Fibroblast of lung (primary cell): ENCODE measurements around the gene NID1. TPM values are rescaled to one million over a fixed set of nuclear protein-coding genes. Genes with fewer than 3 reads are reported as not detected.
"Not testable (repeated sequence)": the region's sequence is repeated elsewhere in the genome, so short reads cannot be mapped to it uniquely, and the experiment has no call there.

Experiments used
- DNase-seq, 2 donors: peaks; one replicate each; pipeline versions ENCODE4 v3.0.0 to v3.0.0-alpha.2; 2010; ENCODE audit warnings: low read depth in 2 of 2
- H2AFZ ChIP-seq: 2 replicates; pipeline ENCODE4 v1.5.1; 2012; ENCODE audit warnings: low read length, control low read depth, inconsistent platforms
- H3K27ac ChIP-seq: 2 replicates; pipeline ENCODE4 v1.5.1; 2011; ENCODE audit warnings: low read length, control low read depth; ENCODE audit not compliant: insufficient read depth
- H3K27me3 ChIP-seq: 2 replicates; pipeline ENCODE4 v1.5.1; 2011; ENCODE audit warnings: mild to moderate bottlenecking, low read length; ENCODE audit not compliant: control insufficient read depth, insufficient read depth
- H3K36me3 ChIP-seq: 2 replicates; pipeline ENCODE4 v1.5.1; 2011; ENCODE audit warnings: low read length; ENCODE audit not compliant: control insufficient read depth, insufficient read depth
- H3K4me1 ChIP-seq: 2 replicates; pipeline ENCODE4 v1.5.1; 2011; ENCODE audit warnings: low read length; ENCODE audit not compliant: control insufficient read depth, insufficient read depth; ENCODE audit errors: extremely low read depth
- H3K4me2 ChIP-seq: 2 replicates; pipeline ENCODE4 v1.5.1; 2011; ENCODE audit warnings: low read length, control low read depth; ENCODE audit not compliant: insufficient read depth; ENCODE audit errors: extremely low read depth
- H3K4me3 ChIP-seq, 4 experiments: fragments of 200-600 bp in 1 of 4; sonication (generic) in 1 of 4; replicated peaks in 1 of 4; 2 replicates each; pipeline ENCODE4 v1.5.1; 2011 to 2016; ENCODE audit warnings: low read length in 4 of 4, low read depth in 3 of 4, mild to moderate bottlenecking in 3 of 4, control low read depth in 2 of 4, inconsistent platforms in 1 of 4, mixed read lengths in 1 of 4; ENCODE audit not compliant: insufficient read depth in 1 of 4; ENCODE audit errors: control extremely low read depth in 1 of 4
- H3K79me2 ChIP-seq: 2 replicates; pipeline ENCODE4 v1.5.1; 2012; ENCODE audit warnings: mild to moderate bottlenecking, low read length, inconsistent platforms; ENCODE audit not compliant: control insufficient read depth, insufficient read depth
- H3K9ac ChIP-seq: 2 replicates; pipeline ENCODE4 v1.5.1; 2011; ENCODE audit warnings: mild to moderate bottlenecking, low read length, control low read depth; ENCODE audit not compliant: insufficient read depth
- H3K9me3 ChIP-seq: 2 replicates; pipeline ENCODE4 v1.5.1; 2012; ENCODE audit warnings: low read depth, low read length; ENCODE audit not compliant: control insufficient read depth, insufficient read depth
- H4K20me1 ChIP-seq: 2 replicates; pipeline ENCODE4 v1.5.1; 2011; ENCODE audit warnings: low read length; ENCODE audit not compliant: control insufficient read depth, insufficient read depth; ENCODE audit errors: extremely low read depth
- CTCF ChIP-seq, 2 donors: IDR thresholded peaks in 1 of 2; conservative IDR thresholded peaks in 1 of 2; 1 replicate in 1 of 2; 2 replicates in 1 of 2; pipeline ENCODE4 v1.5.1; 2011 to 2012; ENCODE audit warnings: low read length in 2 of 2, control low read depth in 1 of 2, inconsistent platforms in 1 of 2, low read depth in 1 of 2, mild to moderate bottlenecking in 1 of 2
- EZH2 ChIP-seq: IDR thresholded peaks from 2 replicates; pipeline ENCODE4 v1.5.1; 2012; ENCODE audit warnings: low read length, control low read depth, mild to moderate bottlenecking; ENCODE audit errors: missing control alignments
- polyA plus RNA-seq, 2 donors: library from polyadenylated mRNA; depleted of rRNA in 1 of 2; stranded (reverse) in 1 of 2; unstranded in 1 of 2; fragments of >200 nt; gene quantifications; 2 replicates each; pipeline ENCODE4 v1.2.1, GENCODE V29; 2011 to 2012; ENCODE audit warnings: missing spikeins in 1 of 2
- total RNA-seq: library from RNA; depleted of rRNA; stranded (reverse); fragments of >200 nt; gene quantifications from 2 replicates; pipeline ENCODE4 v1.2.1, GENCODE V29; 2014

NID1 gene
- total and polyA plus RNA-seq, 2 donors (not counting 1 experiment from before 2014, with no cell fraction given), result 29.1 to 152 TPM

GRCh38 chr1:236078993-236079392 is 14.1 kb upstream of the NID1 start:
- Histone ChIP-seq H3K4me3 (no peak overlapping the region), H3K36me3 (no peaks in the 10 kb centered on the region), H3K4me2 (no peak overlapping the region), H4K20me1 (no peaks in the 10 kb centered on the region), H3K4me1 (no peaks in the 10 kb centered on the region), H3K9ac (no peak overlapping the region), H3K9me3 (no peaks in the 10 kb centered on the region), H3K27me3 (no peaks in the 10 kb centered on the region), H3K27ac (no peak overlapping the region), H2AFZ (no peak overlapping the region), H3K79me2 (no peaks in the 10 kb centered on the region)
- peak in 1 of 2 donors; percentile 28 for DNase-seq
- no peak for TF ChIP-seq CTCF (conservative IDR thresholded peaks at IDR 0.05 in 1 of 2, IDR thresholded peaks at IDR 0.05 in 1 of 2; ENCODE audit: low read depth in 1 of 2, low read length in 2 of 2)
- TF ChIP-seq EZH2, result no peak

- H3K27ac ChIP-seq, H3K27me3 ChIP-seq, H3K36me3 ChIP-seq, H3K79me2 ChIP-seq, H3K4me1 ChIP-seq, H2AFZ ChIP-seq, H3K9me3 ChIP-seq, H3K4me2 ChIP-seq, H3K4me3 ChIP-seq, DNase-seq, H3K9ac ChIP-seq, H4K20me1 ChIP-seq: not testable (repeated sequence)
These were observed 13.2 kb upstream of the NID1 start for GRCh38 chr1:236078077-236078476.

GRCh38 chr1:236075848-236076247 is 11.0 kb upstream of the NID1 start:
- TF ChIP-seq CTCF (conservative IDR thresholded peaks at IDR 0.05 in 1 of 2, IDR thresholded peaks at IDR 0.05 in 1 of 2; ENCODE audit: low read depth in 1 of 2, low read length in 2 of 2) (no peak), EZH2 (no peak)
- Histone ChIP-seq H4K20me1 (no peaks in the 10 kb centered on the region), H3K9ac (no peak overlapping the region), H3K27ac (no peak overlapping the region), H3K36me3 (no peaks in the 10 kb centered on the region), H2AFZ (no peak overlapping the region), H3K4me1 (no peaks in the 10 kb centered on the region), H3K4me2 (no peak overlapping the region), H3K9me3 (no peaks in the 10 kb centered on the region), H3K79me2 (no peaks in the 10 kb centered on the region), H3K27me3 (no peaks in the 10 kb centered on the region), H3K4me3 (no peak overlapping the region)
- DNase-seq, result no peak
